ENCODE results near the gene SLC29A1. TPM values are rescaled to one million over a fixed set of nuclear protein-coding genes. Genes with fewer than 3 reads are reported as not detected.
"Not testable (repeated sequence)": the region's sequence is repeated elsewhere in the genome, so short reads cannot be mapped to it uniquely, and the experiment has no call there.

SLC29A1 gene
- total RNA-seq, 1 experiment from 2014 or later: 130 TPM

- no peak overlapping the region for H3K4me3 ChIP-seq
- H3K9me3 ChIP-seq: no peaks in the 10 kb centered on the region
- H3K36me3 ChIP-seq: peaks cover 69% of the 10 kb centered on the region
- H3K27me3 ChIP-seq: no peaks in the 10 kb centered on the region
- DNase-seq: no peak
Measured at GRCh38 chr6:44227148-44227793, 3.9 kb downstream of the SLC29A1 start.

GRCh38 chr6:44228031-44228430 is 4.6 kb downstream of the SLC29A1 start:
- Histone ChIP-seq H3K4me3 (no peak overlapping the region), H3K27me3 (no peaks in the 10 kb centered on the region), H3K9me3 (no peaks in the 10 kb centered on the region), H3K36me3 (peaks cover 76% of the 10 kb centered on the region)
- DNase-seq: no peak

GRCh38 chr6:44228433-44228832 is 5.0 kb downstream of the SLC29A1 start:
- Histone ChIP-seq H3K4me3 (no peak overlapping the region), H3K27me3 (no peaks in the 10 kb centered on the region), H3K9me3 (no peaks in the 10 kb centered on the region), H3K36me3 (peaks cover 80% of the 10 kb centered on the region)
- DNase-seq: no peak

- Histone ChIP-seq H3K4me3 (no peak overlapping the region), H3K9me3 (no peaks in the 10 kb centered on the region), H3K36me3 (peaks cover 84% of the 10 kb centered on the region), H3K27me3 (no peaks in the 10 kb centered on the region)
- DNase-seq: no peak
Measured at GRCh38 chr6:44228836-44229235, 5.4 kb downstream of the SLC29A1 start.

- Histone ChIP-seq H3K4me3 (no peak overlapping the region), H3K27me3 (no peaks in the 10 kb centered on the region), H3K36me3 (peaks cover 86% of the 10 kb centered on the region), H3K9me3 (no peaks in the 10 kb centered on the region)
- no peak for DNase-seq
Measured at GRCh38 chr6:44229376-44230033, 6.1 kb downstream of the SLC29A1 start.

GRCh38 chr6:44230034-44230675 is 6.8 kb downstream of the SLC29A1 start:
- no peaks in the 10 kb centered on the region for H3K27me3 ChIP-seq
- DNase-seq: no peak
- peaks cover 90% of the 10 kb centered on the region for H3K36me3 ChIP-seq
- no peak overlapping the region for H3K4me3 ChIP-seq
- H3K9me3 ChIP-seq: no peaks in the 10 kb centered on the region

GRCh38 chr6:44231426-44231825 is 8.0 kb downstream of the SLC29A1 start:
- not testable (repeated sequence) for H3K4me3 ChIP-seq, DNase-seq, H3K9me3 ChIP-seq, H3K27me3 ChIP-seq
- peaks cover 91% of the 10 kb centered on the region for H3K36me3 ChIP-seq

GRCh38 chr6:44232676-44233566 is 9.5 kb downstream of the SLC29A1 start:
- H3K9me3 ChIP-seq: no peaks in the 10 kb centered on the region
- H3K4me3 ChIP-seq: no peak overlapping the region
- H3K36me3 ChIP-seq: peaks cover 78% of the 10 kb centered on the region
- no peaks in the 10 kb centered on the region for H3K27me3 ChIP-seq
- no peak for DNase-seq

- no peak for DNase-seq
- no peaks in the 10 kb centered on the region for H3K9me3 ChIP-seq
Measured at GRCh38 chr6:44233567-44234100, 10.2 kb downstream of the SLC29A1 start.

GRCh38 chr6:44234101-44235025 is 11.0 kb downstream of the SLC29A1 start:
- no peaks in the 10 kb centered on the region for H3K9me3 ChIP-seq
- H3K36me3 ChIP-seq: peaks cover 64% of the 10 kb centered on the region
- peak; percentile 100 for DNase-seq
- no peak overlapping the region for H3K4me3 ChIP-seq
- H3K27me3 ChIP-seq: no peaks in the 10 kb centered on the region

More at GRCh38 chr6:44233567-44234100, 10.2 kb downstream of the SLC29A1 start:
- H3K27me3 ChIP-seq: no peaks in the 10 kb centered on the region
- H3K36me3 ChIP-seq: peaks cover 71% of the 10 kb centered on the region
- H3K4me3 ChIP-seq: no peak overlapping the region

GRCh38 chr6:44235269-44235668 is 11.9 kb downstream of the SLC29A1 start:
- peaks cover 55% of the 10 kb centered on the region for H3K36me3 ChIP-seq
- no peaks in the 10 kb centered on the region for H3K27me3 ChIP-seq
- DNase-seq: no peak
- no peaks in the 10 kb centered on the region for H3K9me3 ChIP-seq
- H3K4me3 ChIP-seq: no peak overlapping the region

- peaks cover 47% of the 10 kb centered on the region for H3K36me3 ChIP-seq
- no peaks in the 10 kb centered on the region for H3K9me3 ChIP-seq
- DNase-seq: no peak
- H3K4me3 ChIP-seq: no peak overlapping the region
- no peaks in the 10 kb centered on the region for H3K27me3 ChIP-seq
Measured at GRCh38 chr6:44235891-44236516, 12.6 kb downstream of the SLC29A1 start.

GRCh38 chr6:44237021-44237812 is 13.8 kb downstream of the SLC29A1 start:
- Histone ChIP-seq H3K27me3 (no peaks in the 10 kb centered on the region), H3K9me3 (no peaks in the 10 kb centered on the region), H3K4me3 (peak overlapping the region; percentile 47), H3K36me3 (peaks cover 35% of the 10 kb centered on the region)
- DNase-seq: peak; percentile 100

GRCh38 chr6:44237813-44238433 is 14.5 kb downstream of the SLC29A1 start:
- DNase-seq: peak; percentile 97

More at GRCh38 chr6:44237813-44238433, 14.5 kb downstream of the SLC29A1 start:
- Histone ChIP-seq H3K36me3 (peaks cover 28% of the 10 kb centered on the region), H3K4me3 (peak overlapping the region; percentile 47), H3K27me3 (no peaks in the 10 kb centered on the region), H3K9me3 (no peaks in the 10 kb centered on the region)
